GM19043 (cell line): ENCODE data around the gene TATDN3.
"Not testable (repeated sequence)": the region's sequence is repeated elsewhere in the genome, so short reads cannot be mapped to it uniquely, and the experiment has no call there.

Experiments
- ATAC-seq: cut with Tn5 transposase; IDR thresholded peaks from one replicate; pipeline ENCODE4 v1.9.1; 2021; ENCODE audit warnings: low read depth; ENCODE audit not compliant: unreplicated experiment

TATDN3 gene

GRCh38 chr1:212774584-212774983 lies 17.1 kb upstream of the TATDN3 start:
- ATAC-seq, result no peak

- ATAC-seq, result no peak
Observed at GRCh38 chr1:212775241-212775640, 16.5 kb upstream of the TATDN3 start.

- ATAC-seq, result no peak
Observed at GRCh38 chr1:212777151-212777550, 14.5 kb upstream of the TATDN3 start.

- ATAC-seq, result not testable (repeated sequence)
Observed at GRCh38 chr1:212779086-212779485, 12.6 kb upstream of the TATDN3 start.

- ATAC-seq, result no peak
Observed at GRCh38 chr1:212780759-212781158, 10.9 kb upstream of the TATDN3 start.

GRCh38 chr1:212781225-212781624 lies 10.5 kb upstream of the TATDN3 start:
- no peak for ATAC-seq

- no peak for ATAC-seq
Observed at GRCh38 chr1:212782422-212783154, 9.1 kb upstream of the TATDN3 start.

GRCh38 chr1:212783976-212784375 lies 7.7 kb upstream of the TATDN3 start:
- no peak for ATAC-seq

- ATAC-seq, result no peak
Observed at GRCh38 chr1:212785871-212786270, 5.8 kb upstream of the TATDN3 start.

GRCh38 chr1:212791261-212791675 lies 426 bp upstream of the TATDN3 start:
- ATAC-seq, result peak; percentile 23

- no peak for ATAC-seq
Observed at GRCh38 chr1:212792396-212792908, 758 bp downstream of the TATDN3 start.

GRCh38 chr1:212794561-212795014 lies 2.9 kb downstream of the TATDN3 start:
- peak; percentile 87 for ATAC-seq

GRCh38 chr1:212797681-212798080 lies 6.0 kb downstream of the TATDN3 start:
- no peak for ATAC-seq

GRCh38 chr1:212805767-212806166 lies 14.1 kb downstream of the TATDN3 start:
- no peak for ATAC-seq

GRCh38 chr1:212814537-212815334 lies 23.0 kb downstream of the TATDN3 start:
- no peak for ATAC-seq

GRCh38 chr1:212816567-212817278 lies 25.0 kb downstream of the TATDN3 start:
- no peak for ATAC-seq

GRCh38 chr1:212819726-212820125 lies 28.0 kb downstream of the TATDN3 start:
- ATAC-seq, result peak; percentile 68

GRCh38 chr1:212820969-212821368 lies 29.3 kb downstream of the TATDN3 start:
- no peak for ATAC-seq

GRCh38 chr1:212822956-212823355 lies 31.3 kb downstream of the TATDN3 start:
- ATAC-seq, result no peak

- ATAC-seq, result no peak
Observed at GRCh38 chr1:212824201-212824600, 32.5 kb downstream of the TATDN3 start.
